ENCODE results near the gene ICOSLG.

ICOSLG gene

DNA sequence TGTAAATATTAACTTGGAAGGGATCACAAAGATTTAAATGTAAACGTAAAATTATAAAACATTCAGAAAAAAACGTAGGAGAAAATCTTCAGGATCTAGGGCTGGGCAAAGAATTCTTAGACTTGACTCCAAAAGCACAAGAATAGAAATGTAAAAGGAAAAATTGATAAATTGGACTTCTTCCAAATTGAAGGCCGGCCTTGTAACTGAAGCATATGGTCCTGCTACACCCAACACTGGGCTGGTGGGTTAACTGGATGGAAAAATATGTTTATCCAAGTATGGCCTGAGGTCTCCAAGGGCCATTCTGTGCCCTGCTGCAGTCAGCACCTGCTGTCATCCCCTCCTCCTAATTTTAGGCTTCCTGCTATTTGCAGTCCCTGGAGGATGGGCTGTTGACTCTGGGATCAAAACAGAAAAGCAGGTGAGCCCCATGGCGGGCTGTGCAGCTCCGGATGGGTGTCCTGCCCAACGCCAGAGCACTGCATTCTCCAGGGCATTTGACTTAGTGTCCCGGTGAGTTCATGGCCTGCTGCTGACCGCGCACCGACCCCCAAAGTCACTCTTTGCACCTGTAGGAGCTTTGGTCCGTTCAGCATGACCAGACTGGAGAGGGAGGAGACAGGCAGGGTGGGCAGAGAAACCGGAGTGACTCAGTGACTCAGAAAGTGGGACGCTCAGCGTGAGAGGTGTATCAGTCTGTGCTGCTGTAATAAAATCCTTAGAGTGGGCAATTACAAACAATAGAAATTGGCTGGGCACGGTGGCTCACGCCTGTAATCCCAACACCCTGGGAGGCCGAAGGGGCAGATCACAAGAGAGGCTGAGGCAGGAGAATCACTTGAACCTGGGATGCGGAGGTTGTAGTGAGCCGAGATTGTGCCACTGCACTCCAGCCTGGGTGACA lies 38.9 kb upstream of the ICOSLG start:
- Histone ChIP-seq H3K4me1 (ENCODE audit: control insufficient read depth, insufficient read depth, low read length) (no peaks in the 10 kb centered on the region), H3K27me3 (ENCODE audit: control insufficient read depth, insufficient read depth, low read length) (peaks cover 1% of the 10 kb centered on the region), H3K9ac (ENCODE audit: low read depth, low read length) (no peak overlapping the region), H3K36me3 (ENCODE audit: control insufficient read depth, insufficient read depth, low read length) (no peaks in the 10 kb centered on the region), H3K9me3 (ENCODE audit: control insufficient read depth, insufficient read depth, low read length) (no peaks in the 10 kb centered on the region), H3K4me3 (ENCODE audit: low read depth, low read length) (no peak overlapping the region)

DNA sequence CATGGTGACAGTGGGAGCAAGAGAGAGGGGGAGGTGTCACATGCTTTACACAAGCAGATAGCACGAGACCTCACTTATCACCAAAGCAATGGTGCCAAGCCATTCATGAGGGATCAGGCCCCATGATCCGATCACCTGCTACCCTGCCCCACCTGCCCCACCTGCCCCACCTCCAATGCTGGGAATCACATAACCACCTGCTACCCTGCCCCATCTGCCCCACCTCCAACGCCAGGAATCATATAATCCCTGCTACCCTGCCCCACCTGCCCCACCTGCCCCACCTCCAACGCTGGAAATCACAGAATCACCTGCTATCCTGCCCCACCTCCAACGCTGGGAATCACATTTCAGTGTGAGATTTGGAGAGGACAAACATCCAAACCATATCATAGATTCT lies 34.3 kb upstream of the ICOSLG start:
- Histone ChIP-seq H3K4me3 (ENCODE audit: low read depth, low read length) (no peak overlapping the region), H3K36me3 (ENCODE audit: control insufficient read depth, insufficient read depth, low read length) (no peaks in the 10 kb centered on the region), H3K27me3 (ENCODE audit: control insufficient read depth, insufficient read depth, low read length) (peaks cover 2% of the 10 kb centered on the region)

DNA sequence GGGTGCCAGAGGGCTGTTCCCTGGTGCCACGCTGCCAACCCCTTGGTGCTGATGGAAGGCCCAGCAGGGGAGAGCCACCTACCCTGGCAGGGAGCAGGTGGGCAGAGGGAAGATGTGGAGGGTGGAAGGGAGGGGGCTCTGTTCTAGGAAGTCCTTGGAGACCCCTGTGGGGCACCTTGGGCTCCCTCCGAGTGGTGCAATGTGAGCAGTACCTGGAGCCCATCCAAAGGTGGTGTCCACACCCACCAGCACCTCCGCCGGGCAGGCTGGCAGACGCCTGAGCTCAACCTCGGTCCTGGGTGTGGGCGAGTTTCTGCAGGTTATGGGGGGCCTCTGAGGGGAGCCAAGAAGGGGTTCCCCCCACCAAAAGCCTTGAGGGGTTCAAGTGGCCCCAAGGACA lies 32.3 kb upstream of the ICOSLG start:
- H3K9ac ChIP-seq (ENCODE audit: low read depth, low read length), result no peak overlapping the region
- H3K4me1 ChIP-seq (ENCODE audit: control insufficient read depth, insufficient read depth, low read length), result no peaks in the 10 kb centered on the region
- peaks cover 2% of the 10 kb centered on the region for H3K27me3 ChIP-seq (ENCODE audit: control insufficient read depth, insufficient read depth, low read length)
- H3K4me3 ChIP-seq (ENCODE audit: low read depth, low read length), result no peak overlapping the region
- H3K36me3 ChIP-seq (ENCODE audit: control insufficient read depth, insufficient read depth, low read length), result no peaks in the 10 kb centered on the region
- H3K9me3 ChIP-seq (ENCODE audit: control insufficient read depth, insufficient read depth, low read length), result no peaks in the 10 kb centered on the region

More for the DNA sequence above, 34.3 kb upstream of the ICOSLG start:
- Histone ChIP-seq H3K4me1 (ENCODE audit: control insufficient read depth, insufficient read depth, low read length) (no peaks in the 10 kb centered on the region), H3K9ac (ENCODE audit: low read depth, low read length) (no peak overlapping the region), H3K9me3 (ENCODE audit: control insufficient read depth, insufficient read depth, low read length) (no peaks in the 10 kb centered on the region)

DNA sequence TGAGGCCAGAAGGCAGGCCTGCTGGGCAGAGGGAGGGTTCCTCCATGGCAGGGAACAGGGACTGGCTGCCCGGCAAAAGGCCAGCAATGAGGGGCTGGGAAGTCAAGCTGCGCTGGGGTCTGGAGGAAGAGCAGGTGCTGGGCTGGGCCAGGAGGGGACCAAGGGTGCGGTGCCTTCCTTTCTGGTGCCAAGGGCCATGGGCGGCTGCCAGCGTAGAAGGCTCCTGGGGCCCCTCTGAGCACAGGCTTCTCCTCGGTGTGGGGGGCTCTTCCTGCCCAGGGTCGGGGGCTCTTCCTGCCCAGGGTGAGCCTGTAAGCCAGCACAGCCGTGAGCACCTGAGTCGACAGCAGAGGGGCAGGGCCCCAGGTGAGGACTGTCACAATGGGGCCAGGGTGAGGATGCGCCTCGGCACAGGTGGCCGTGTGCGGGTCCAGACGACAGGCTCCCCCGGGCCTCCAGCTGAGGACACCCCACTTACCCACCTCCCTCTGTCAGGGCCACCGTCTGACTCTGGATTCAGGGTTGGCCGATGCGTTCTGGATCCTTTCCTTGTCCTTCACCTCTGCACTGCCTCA lies 31.6 kb upstream of the ICOSLG start:
- no peak overlapping the region for H3K4me3 ChIP-seq (ENCODE audit: low read depth, low read length)
- H3K9me3 ChIP-seq (ENCODE audit: control insufficient read depth, insufficient read depth, low read length), result no peaks in the 10 kb centered on the region

DNA sequence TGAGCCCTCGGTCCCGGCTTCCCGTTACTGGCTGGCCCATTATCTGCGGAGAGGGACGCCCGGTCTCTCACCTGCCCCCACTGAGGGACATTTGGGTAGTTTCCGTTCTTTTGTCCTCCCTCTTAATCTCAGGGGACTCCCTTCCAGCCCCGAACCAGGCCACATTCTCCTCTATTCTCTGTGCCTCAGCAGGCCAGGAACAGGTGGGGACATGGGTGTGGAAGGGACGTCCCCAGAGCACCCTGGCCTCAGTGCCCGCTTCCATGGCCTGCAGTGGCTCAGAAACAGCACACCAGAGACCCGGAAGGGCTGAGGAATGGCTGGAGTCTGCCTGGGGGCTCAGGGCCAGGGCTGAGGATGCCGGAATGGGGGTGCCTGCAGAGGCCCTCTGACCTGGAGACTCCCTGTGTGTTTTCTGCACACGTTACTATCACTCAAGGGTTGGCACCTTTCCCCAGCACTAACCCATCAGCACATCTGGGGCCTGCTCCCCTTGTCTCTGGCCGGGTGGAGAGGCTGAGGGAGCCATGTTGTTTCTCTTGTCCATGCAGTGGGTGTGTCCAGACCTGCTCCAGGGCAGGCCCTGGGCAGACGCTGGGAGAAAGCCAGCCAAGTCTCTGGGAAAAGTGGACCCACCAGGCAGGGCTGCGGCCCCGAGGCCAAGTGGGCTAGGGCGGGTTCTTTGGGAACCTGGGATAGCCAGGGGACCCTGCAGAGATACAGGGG lies 31.0 kb upstream of the ICOSLG start:
- Histone ChIP-seq H3K4me1 (ENCODE audit: control insufficient read depth, insufficient read depth, low read length) (peaks cover 2% of the 10 kb centered on the region), H3K9ac (ENCODE audit: low read depth, low read length) (no peak overlapping the region), H3K4me3 (ENCODE audit: low read depth, low read length) (no peak overlapping the region), H3K9me3 (ENCODE audit: control insufficient read depth, insufficient read depth, low read length) (no peaks in the 10 kb centered on the region), H3K27me3 (ENCODE audit: control insufficient read depth, insufficient read depth, low read length) (peaks cover 2% of the 10 kb centered on the region), H3K36me3 (ENCODE audit: control insufficient read depth, insufficient read depth, low read length) (no peaks in the 10 kb centered on the region)

More for the DNA sequence above, 31.6 kb upstream of the ICOSLG start:
- Histone ChIP-seq H3K36me3 (ENCODE audit: control insufficient read depth, insufficient read depth, low read length) (no peaks in the 10 kb centered on the region), H3K27me3 (ENCODE audit: control insufficient read depth, insufficient read depth, low read length) (peaks cover 2% of the 10 kb centered on the region), H3K4me1 (ENCODE audit: control insufficient read depth, insufficient read depth, low read length) (peaks cover under 1% of the 10 kb centered on the region), H3K9ac (ENCODE audit: low read depth, low read length) (no peak overlapping the region)

DNA sequence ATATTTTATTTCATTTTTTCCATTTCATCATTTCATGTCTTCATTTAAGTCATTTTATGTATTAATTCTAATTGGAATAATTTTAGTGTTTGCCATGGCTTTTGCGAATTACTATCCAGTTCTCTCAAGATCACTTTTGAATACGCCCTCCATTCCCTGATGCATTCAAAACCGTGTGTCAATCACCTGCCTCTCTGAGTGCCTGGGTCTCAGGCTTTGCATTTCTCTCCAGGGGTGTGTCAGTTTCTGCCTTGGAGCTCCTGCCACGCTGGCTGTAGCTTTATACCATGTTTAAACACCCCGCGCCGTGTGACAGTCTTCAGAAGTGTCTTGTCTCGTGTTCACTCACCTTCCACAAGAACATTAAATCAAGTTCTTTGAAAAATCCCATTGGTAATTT lies 28.3 kb upstream of the ICOSLG start:
- no peaks in the 10 kb centered on the region for H3K36me3 ChIP-seq (ENCODE audit: control insufficient read depth, insufficient read depth, low read length)
- H3K9me3 ChIP-seq (ENCODE audit: control insufficient read depth, insufficient read depth, low read length), result no peaks in the 10 kb centered on the region
- H3K4me3 ChIP-seq (ENCODE audit: low read depth, low read length), result no peak overlapping the region
- H3K4me1 ChIP-seq (ENCODE audit: control insufficient read depth, insufficient read depth, low read length), result peaks cover 2% of the 10 kb centered on the region
- no peak overlapping the region for H3K9ac ChIP-seq (ENCODE audit: low read depth, low read length)
- no peaks in the 10 kb centered on the region for H3K27me3 ChIP-seq (ENCODE audit: control insufficient read depth, insufficient read depth, low read length)

DNA sequence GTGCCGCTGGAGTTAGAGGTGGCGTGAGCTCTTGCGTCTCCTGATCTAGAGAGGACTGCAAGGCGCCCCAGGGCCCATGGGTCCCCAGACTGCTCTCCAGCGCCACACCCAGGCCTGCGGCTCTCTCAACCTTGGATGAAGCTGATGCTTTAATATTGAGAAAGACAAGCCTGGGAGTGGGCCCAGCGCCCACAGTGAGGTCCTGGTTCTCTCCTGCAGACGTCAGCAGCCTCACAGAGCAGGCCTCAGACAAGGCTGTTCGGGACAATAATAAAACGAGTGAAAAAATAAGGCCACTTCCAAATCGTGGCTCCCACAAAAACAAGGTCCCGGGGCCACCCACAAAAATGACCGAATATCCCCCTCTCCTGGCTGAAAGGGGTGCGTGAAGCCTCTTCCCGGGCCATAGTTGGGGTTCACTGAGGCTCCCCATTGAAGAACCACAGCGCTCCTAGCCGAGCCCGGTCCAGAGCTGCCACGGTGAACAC lies 27.0 kb upstream of the ICOSLG start:
- no peak overlapping the region for H3K9ac ChIP-seq (ENCODE audit: low read depth, low read length)
- H3K4me3 ChIP-seq (ENCODE audit: low read depth, low read length), result no peak overlapping the region
- no peaks in the 10 kb centered on the region for H3K9me3 ChIP-seq (ENCODE audit: control insufficient read depth, insufficient read depth, low read length)
- peaks cover 5% of the 10 kb centered on the region for H3K4me1 ChIP-seq (ENCODE audit: control insufficient read depth, insufficient read depth, low read length)
- H3K36me3 ChIP-seq (ENCODE audit: control insufficient read depth, insufficient read depth, low read length), result no peaks in the 10 kb centered on the region
- H3K27me3 ChIP-seq (ENCODE audit: control insufficient read depth, insufficient read depth, low read length), result no peaks in the 10 kb centered on the region

DNA sequence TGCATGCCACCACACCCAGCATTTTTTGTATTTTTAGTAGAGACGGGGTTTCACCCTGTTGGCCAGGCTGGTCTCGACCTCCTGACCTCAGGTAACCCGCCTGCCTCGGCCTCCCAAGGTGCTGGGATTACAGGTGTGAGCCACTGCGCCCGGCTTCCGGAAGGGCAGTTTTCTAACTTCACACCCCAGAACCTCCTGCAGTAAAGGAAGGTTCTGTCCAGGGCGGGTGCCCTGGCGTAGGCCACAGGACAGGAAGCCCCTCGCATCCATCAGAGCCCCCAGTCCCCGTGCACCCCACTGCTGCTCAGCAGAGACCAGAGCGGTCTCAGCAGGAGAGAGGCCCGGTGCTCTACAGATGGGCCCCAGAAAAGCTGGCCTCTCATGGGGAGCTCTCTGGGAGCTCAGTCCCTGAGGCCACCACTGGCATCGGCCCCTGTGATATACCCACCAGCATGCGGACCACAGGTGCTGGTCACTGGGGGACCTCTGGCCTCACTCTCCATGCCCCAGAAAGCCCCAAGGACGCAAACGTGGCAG lies 25.1 kb upstream of the ICOSLG start:
- no peak overlapping the region for H3K4me3 ChIP-seq (ENCODE audit: low read depth, low read length)
- no peak overlapping the region for H3K9ac ChIP-seq (ENCODE audit: low read depth, low read length)
- H3K9me3 ChIP-seq (ENCODE audit: control insufficient read depth, insufficient read depth, low read length), result no peaks in the 10 kb centered on the region
- H3K36me3 ChIP-seq (ENCODE audit: control insufficient read depth, insufficient read depth, low read length), result no peaks in the 10 kb centered on the region
- no peaks in the 10 kb centered on the region for H3K27me3 ChIP-seq (ENCODE audit: control insufficient read depth, insufficient read depth, low read length)
- peaks cover 5% of the 10 kb centered on the region for H3K4me1 ChIP-seq (ENCODE audit: control insufficient read depth, insufficient read depth, low read length)

DNA sequence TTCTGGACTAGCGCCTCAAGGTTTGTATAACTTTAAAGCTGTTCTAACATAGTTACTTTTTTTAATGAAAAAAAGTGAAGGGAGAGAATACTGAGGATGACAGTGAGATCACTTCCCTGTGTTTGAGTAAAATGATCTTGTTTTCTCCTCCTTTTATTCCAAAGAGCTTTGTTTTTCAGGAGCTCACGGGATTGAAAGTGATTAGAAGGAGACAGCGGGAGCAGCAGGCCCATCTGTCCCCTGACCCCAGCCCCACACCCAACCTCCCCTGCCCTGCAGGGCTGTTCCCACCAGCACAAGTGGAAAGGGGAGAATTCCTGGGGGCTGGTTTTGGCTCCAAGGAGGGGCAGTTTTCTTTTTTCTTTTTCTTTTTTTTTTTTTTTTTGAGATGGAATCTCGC lies 23.0 kb upstream of the ICOSLG start:
- H3K9ac ChIP-seq (ENCODE audit: low read depth, low read length), result no peak overlapping the region
- H3K4me1 ChIP-seq (ENCODE audit: control insufficient read depth, insufficient read depth, low read length), result peaks cover 5% of the 10 kb centered on the region

DNA sequence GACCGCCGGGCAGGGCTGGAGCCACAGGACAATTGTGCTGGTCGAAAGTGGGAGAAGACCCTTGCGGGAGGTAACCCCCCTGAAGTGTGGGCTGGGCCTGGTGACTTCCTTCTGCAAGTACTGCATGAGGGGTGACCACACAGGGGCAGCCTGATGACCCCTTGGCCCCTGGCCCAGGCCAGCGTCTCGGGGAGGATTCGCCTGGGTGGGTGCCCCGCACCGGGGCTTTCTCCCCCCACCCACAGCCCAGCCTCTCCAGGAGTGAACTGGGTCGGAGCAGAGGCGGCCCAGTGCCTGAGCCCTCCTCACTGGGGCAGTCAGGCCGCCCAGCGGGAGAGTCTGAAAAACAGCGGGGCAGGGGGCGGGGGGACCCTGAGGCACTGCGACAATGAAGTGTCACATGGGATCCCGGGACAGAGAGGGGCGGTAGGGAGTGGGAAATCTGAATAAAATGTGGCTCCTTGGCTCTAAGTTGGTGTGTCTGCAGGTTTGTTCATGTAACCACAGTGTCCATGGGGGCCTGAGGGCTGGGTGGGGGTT lies 22.5 kb upstream of the ICOSLG start:
- no peaks in the 10 kb centered on the region for H3K9me3 ChIP-seq (ENCODE audit: control insufficient read depth, insufficient read depth, low read length)
- no peaks in the 10 kb centered on the region for H3K27me3 ChIP-seq (ENCODE audit: control insufficient read depth, insufficient read depth, low read length)
- H3K9ac ChIP-seq (ENCODE audit: low read depth, low read length), result no peak overlapping the region
- H3K4me3 ChIP-seq (ENCODE audit: low read depth, low read length), result no peak overlapping the region
- peaks cover 5% of the 10 kb centered on the region for H3K4me1 ChIP-seq (ENCODE audit: control insufficient read depth, insufficient read depth, low read length)
- peaks cover 3% of the 10 kb centered on the region for H3K36me3 ChIP-seq (ENCODE audit: control insufficient read depth, insufficient read depth, low read length)

More for the DNA sequence above, 23.0 kb upstream of the ICOSLG start:
- Histone ChIP-seq H3K27me3 (ENCODE audit: control insufficient read depth, insufficient read depth, low read length) (no peaks in the 10 kb centered on the region), H3K36me3 (ENCODE audit: control insufficient read depth, insufficient read depth, low read length) (no peaks in the 10 kb centered on the region), H3K9me3 (ENCODE audit: control insufficient read depth, insufficient read depth, low read length) (no peaks in the 10 kb centered on the region), H3K4me3 (ENCODE audit: low read depth, low read length) (no peak overlapping the region)

DNA sequence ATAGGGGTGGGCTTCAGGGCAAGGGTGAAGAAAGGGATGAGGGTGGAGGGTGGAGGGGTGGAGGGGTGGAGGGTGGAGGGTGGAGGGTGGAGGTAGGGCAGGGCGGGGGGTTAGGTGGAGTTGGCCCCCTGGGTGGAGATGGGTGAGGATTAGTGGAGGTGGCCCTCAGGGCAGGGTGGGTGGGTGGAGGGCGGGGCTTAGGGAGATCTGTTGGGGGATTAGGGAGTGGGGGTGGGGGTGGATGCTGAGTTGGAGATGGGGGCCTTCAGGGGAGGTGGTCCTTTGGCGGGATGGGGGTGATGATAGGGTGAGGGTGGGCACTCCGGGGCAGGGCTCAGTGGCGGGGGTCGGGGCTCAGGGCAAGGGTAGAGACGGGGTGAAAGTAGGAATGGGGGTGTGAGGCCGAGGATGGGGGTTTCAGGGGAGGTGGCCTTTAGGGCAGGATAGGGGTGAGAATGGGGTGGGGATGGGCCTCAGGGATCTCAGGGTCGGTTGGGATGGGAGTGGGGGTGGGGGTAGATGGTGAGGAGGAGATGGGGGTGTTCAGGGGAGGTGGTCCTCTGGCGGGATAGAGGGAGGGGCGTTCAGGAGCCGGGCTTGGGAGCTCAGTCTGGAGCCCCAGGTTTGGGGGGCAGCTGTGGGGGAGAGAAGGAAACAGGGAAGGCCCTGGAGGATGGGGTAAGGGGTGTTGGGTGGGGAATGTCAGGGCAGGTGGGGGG lies 21.8 kb upstream of the ICOSLG start:
- H3K4me1 ChIP-seq (ENCODE audit: control insufficient read depth, insufficient read depth, low read length), result peaks cover 5% of the 10 kb centered on the region
- no peak overlapping the region for H3K4me3 ChIP-seq (ENCODE audit: low read depth, low read length)
- H3K36me3 ChIP-seq (ENCODE audit: control insufficient read depth, insufficient read depth, low read length), result peaks cover 3% of the 10 kb centered on the region
- H3K9ac ChIP-seq (ENCODE audit: low read depth, low read length), result no peak overlapping the region
- no peaks in the 10 kb centered on the region for H3K27me3 ChIP-seq (ENCODE audit: control insufficient read depth, insufficient read depth, low read length)
- H3K9me3 ChIP-seq (ENCODE audit: control insufficient read depth, insufficient read depth, low read length), result no peaks in the 10 kb centered on the region
